ENCODE data around the gene KSR2.
A peak's percentile ranks its signal among the peaks of the same experiment; 100 is the strongest.

The KSR2 gene

DNA sequence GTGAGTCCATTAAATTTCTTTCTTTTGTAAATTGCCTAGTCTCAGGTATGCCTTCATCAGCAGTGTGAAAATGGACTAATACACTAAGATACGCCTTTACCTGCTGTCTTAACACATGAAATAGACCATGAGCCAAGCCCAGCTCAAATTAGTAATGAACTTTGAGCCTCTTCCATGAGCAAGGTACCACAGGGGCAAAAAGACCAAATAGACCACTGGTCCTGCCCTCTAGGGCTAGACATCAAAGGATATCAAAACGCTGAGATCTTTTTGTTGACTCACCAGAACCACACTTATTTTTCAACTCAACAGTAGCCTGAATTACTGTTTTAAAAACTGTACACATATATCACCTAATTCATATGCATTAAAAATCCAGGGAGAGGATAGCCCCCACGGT, 469.9 kb downstream of the KSR2 start:
- Histone ChIP-seq H3K27me3 (ENCODE audit: control insufficient read depth, insufficient read depth, low read length) (no peaks in the 10 kb centered on the region), H3K9ac (ENCODE audit: low read depth, low read length) (no peak overlapping the region), H3K9me3 (replicated peaks; ENCODE audit: low read length) (no peaks in the 10 kb centered on the region), H3K4me2 (ENCODE audit: low read length) (no peak overlapping the region), H3K36me3 (ENCODE audit: insufficient read depth, low read length) (no peaks in the 10 kb centered on the region), H3K4me3 (ENCODE audit: low read length) (no peak overlapping the region), H3K4me1 (ENCODE audit: control insufficient read depth, insufficient read depth, low read length) (no peaks in the 10 kb centered on the region)

DNA sequence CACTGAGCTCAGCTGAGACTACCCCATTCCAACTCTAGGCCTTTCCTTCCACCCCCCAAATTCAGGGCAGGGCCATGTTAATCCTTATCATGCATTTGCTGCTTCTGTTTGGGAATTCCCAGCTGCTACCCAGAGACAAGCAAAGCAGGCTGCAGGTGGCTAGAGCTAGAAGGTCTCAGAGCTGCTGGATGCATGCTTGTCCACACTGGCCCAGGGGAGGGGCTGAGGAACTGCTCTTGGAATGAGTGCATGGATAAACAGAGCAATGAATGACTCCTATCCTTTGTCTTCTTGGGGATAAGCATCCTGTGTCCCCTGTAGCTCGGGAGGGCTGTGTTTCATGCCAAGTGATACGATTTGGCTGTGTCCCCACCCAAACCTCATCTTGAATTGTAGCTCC, 470.5 kb downstream of the KSR2 start:
- H3K4me3 ChIP-seq (ENCODE audit: low read length): no peak overlapping the region
- no peak overlapping the region for H3K9ac ChIP-seq (ENCODE audit: low read depth, low read length)
- H3K4me1 ChIP-seq (ENCODE audit: control insufficient read depth, insufficient read depth, low read length): no peaks in the 10 kb centered on the region
- H3K36me3 ChIP-seq (ENCODE audit: insufficient read depth, low read length): no peaks in the 10 kb centered on the region
- no peaks in the 10 kb centered on the region for H3K9me3 ChIP-seq (replicated peaks; ENCODE audit: low read length)
- H3K27me3 ChIP-seq (ENCODE audit: control insufficient read depth, insufficient read depth, low read length): no peaks in the 10 kb centered on the region
- H3K4me2 ChIP-seq (ENCODE audit: low read length): no peak overlapping the region

DNA sequence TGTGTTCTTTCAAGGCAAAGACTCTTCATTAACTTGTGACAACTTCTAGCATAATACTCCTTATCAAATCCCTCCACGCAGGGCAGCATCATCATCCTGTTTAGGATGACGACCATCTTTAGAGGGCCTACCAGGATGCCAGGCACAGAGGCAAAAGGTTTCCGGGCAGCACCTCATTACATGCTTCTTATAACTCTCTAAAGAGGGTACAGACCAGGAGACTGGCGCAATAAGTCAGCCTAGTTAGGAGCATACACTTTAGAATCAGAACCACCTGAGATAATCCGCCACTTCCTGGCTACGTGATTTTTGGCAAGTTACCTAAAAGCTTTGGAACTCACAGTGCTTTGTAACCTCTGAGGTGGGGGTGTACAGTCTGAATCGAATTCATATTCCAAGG, 471.4 kb downstream of the KSR2 start:
- no peak overlapping the region for H3K4me2 ChIP-seq (ENCODE audit: low read length)
- no peak overlapping the region for H3K4me3 ChIP-seq (ENCODE audit: low read length)
- no peaks in the 10 kb centered on the region for H3K36me3 ChIP-seq (ENCODE audit: insufficient read depth, low read length)
- H3K9me3 ChIP-seq (replicated peaks; ENCODE audit: low read length): no peaks in the 10 kb centered on the region
- H3K27me3 ChIP-seq (ENCODE audit: control insufficient read depth, insufficient read depth, low read length): no peaks in the 10 kb centered on the region
- no peak overlapping the region for H3K9ac ChIP-seq (ENCODE audit: low read depth, low read length)
- H3K4me1 ChIP-seq (ENCODE audit: control insufficient read depth, insufficient read depth, low read length): no peaks in the 10 kb centered on the region

DNA sequence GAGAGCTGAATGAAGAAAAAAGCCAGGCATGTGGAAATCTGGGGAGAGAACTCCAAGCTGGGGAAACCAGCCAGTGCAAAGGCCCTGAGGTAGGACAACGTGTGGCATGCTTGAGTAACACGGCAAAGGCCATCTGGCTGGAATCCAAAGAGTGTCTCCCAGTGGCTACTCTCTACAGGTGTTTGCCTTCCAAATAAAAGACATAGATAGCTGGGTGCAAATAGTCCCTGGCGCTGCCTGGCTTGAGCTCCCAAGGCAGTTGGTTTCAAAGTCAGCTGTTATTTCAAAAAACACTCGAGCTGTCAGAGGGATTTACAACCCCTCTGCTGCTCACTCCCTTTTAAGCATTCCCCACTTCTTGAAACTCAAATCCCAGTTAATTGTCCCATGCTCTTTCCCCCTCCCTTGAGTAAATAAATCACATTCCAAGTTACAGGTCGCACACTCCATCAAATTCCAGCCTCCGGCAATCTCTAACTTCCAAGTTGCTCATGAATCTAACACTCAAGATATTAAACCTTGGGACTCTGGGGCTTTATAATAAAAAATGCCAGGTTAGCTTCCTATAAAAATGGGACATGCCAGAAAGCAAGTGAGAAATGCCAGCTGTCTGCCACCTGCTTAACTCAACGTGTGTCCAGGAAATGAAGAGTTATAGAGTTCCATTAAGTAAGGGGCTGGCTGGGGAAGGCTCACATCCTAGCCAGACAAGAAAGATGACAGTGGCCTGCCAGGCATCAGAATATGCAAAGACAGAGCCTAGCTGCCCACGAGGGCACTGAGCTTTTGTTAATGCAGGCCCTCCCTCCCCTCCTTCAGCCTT, 473.7 kb downstream of the KSR2 start:
- no peaks in the 10 kb centered on the region for H3K9me3 ChIP-seq (replicated peaks; ENCODE audit: low read length)
- H3K9ac ChIP-seq (ENCODE audit: low read depth, low read length): no peak overlapping the region
- H3K4me3 ChIP-seq (ENCODE audit: low read length): no peak overlapping the region
- H3K4me2 ChIP-seq (ENCODE audit: low read length): no peak overlapping the region
- no peaks in the 10 kb centered on the region for H3K4me1 ChIP-seq (ENCODE audit: control insufficient read depth, insufficient read depth, low read length)
- H3K27me3 ChIP-seq (ENCODE audit: control insufficient read depth, insufficient read depth, low read length): no peaks in the 10 kb centered on the region
- H3K36me3 ChIP-seq (ENCODE audit: insufficient read depth, low read length): no peaks in the 10 kb centered on the region

DNA sequence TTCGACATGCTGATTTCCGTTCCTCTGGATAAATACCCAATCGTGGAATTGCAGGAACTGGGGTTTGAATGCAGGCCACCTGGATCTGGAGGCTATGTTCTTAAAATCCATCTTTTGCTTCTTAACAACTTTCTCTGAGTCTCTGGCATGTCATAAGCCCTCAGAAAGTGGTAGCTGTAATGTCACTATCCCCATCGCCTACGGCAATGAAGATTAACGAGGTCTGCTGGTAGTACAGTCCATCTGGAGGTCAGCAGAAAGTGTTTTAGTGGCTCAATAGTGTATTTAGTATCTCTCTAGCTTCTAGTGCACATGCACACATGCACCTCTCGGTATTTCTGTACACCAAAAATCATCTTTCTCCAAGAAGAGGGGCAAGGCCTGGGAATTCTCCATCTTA, 477.1 kb downstream of the KSR2 start:
- Histone ChIP-seq H3K9ac (ENCODE audit: low read depth, low read length) (no peak overlapping the region), H3K4me3 (ENCODE audit: low read length) (no peak overlapping the region), H3K27me3 (ENCODE audit: control insufficient read depth, insufficient read depth, low read length) (no peaks in the 10 kb centered on the region), H3K4me1 (ENCODE audit: control insufficient read depth, insufficient read depth, low read length) (peaks cover 10% of the 10 kb centered on the region), H3K36me3 (ENCODE audit: insufficient read depth, low read length) (no peaks in the 10 kb centered on the region), H3K9me3 (replicated peaks; ENCODE audit: low read length) (no peaks in the 10 kb centered on the region), H3K4me2 (ENCODE audit: low read length) (no peak overlapping the region)

DNA sequence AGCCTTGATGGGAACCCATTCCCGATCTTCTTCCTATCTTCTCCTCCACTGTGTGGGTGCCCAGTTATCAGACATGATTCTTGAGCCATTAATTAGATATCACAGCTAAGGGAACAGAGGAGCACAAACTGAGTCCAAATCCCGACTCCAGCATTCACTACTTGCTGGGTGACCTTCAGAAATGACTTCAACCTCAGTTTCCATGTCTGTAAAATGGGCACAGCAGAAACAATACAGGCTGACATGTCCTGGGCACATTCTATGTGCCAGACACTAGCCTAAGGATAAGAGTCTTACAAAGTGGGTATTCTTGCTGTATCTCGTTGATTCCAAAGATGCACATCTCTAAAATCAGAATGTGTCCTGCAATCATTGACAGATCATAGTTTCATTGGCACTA, 478.7 kb downstream of the KSR2 start:
- H3K9ac ChIP-seq (ENCODE audit: low read depth, low read length): no peak overlapping the region
- no peaks in the 10 kb centered on the region for H3K36me3 ChIP-seq (ENCODE audit: insufficient read depth, low read length)
- H3K4me1 ChIP-seq (ENCODE audit: control insufficient read depth, insufficient read depth, low read length): peaks cover 16% of the 10 kb centered on the region
- H3K4me3 ChIP-seq (ENCODE audit: low read length): no peak overlapping the region
- no peak overlapping the region for H3K4me2 ChIP-seq (ENCODE audit: low read length)
- H3K27me3 ChIP-seq (ENCODE audit: control insufficient read depth, insufficient read depth, low read length): no peaks in the 10 kb centered on the region
- H3K9me3 ChIP-seq (replicated peaks; ENCODE audit: low read length): no peaks in the 10 kb centered on the region

DNA sequence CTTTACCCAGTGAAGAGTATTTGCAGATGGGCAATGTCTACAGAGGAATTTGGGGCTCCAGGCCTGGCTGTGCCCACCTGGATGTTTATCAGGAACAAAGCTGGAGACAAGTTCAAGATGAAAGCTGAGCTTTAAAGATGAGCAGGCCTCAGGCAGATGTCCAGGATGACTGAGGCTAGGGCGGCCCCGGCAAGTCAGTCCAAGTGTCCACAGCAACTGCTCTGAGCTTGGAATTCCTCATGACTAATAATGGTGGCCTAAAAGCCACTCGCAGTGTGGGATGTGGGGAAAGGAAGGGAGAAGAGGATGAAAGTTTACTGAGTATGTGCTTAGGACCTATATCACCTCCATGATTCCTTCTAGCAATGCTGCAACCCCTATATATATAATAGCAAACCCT, 479.1 kb downstream of the KSR2 start:
- Histone ChIP-seq H3K4me3 (ENCODE audit: low read length) (no peak overlapping the region), H3K4me1 (ENCODE audit: control insufficient read depth, insufficient read depth, low read length) (peaks cover 16% of the 10 kb centered on the region), H3K9me3 (replicated peaks; ENCODE audit: low read length) (no peaks in the 10 kb centered on the region), H3K9ac (ENCODE audit: low read depth, low read length) (no peak overlapping the region), H3K27me3 (ENCODE audit: control insufficient read depth, insufficient read depth, low read length) (no peaks in the 10 kb centered on the region), H3K4me2 (ENCODE audit: low read length) (no peak overlapping the region), H3K36me3 (ENCODE audit: insufficient read depth, low read length) (no peaks in the 10 kb centered on the region)

DNA sequence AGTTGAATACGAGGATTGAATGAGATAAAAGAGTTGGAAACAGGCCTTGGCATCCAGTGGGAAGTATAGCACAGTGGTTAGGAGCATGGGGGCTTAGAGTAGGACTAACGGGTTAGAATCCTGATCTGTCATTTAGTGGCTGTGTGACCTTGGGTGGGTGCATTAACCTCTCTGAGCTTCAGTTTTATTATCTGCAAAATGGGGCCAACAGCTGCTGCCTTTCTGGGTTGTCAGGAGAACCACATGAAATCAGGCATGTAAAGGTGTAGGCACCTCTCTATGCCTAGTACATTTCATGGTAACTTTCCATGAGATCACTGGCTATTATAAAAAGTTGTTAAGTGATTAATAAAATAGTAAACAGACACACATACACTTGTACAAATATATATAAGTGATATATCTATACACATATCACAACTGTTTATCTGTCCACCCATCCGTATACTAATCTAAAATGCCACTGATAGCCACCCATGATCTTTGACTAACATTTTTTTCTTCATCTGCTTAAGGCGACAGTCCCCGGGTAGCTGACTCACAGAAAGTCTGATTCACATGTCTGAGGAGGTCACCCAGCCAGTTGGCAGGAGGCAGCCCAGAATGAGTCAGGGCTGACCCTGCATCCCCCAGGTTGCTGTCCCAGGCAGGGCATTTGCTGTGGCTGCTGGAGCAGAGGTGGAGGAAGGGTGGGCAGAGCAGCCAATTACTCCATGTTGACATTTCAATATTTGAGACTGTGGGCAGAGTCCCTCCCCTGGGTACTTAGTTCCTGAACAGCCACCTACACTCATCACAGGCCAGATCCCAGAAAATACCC, 481.7 kb downstream of the KSR2 start:
- Histone ChIP-seq H3K4me2 (ENCODE audit: low read length) (no peak overlapping the region), H3K27me3 (ENCODE audit: control insufficient read depth, insufficient read depth, low read length) (no peaks in the 10 kb centered on the region), H3K9me3 (replicated peaks; ENCODE audit: low read length) (no peaks in the 10 kb centered on the region), H3K4me1 (ENCODE audit: control insufficient read depth, insufficient read depth, low read length) (peaks cover 16% of the 10 kb centered on the region), H3K9ac (ENCODE audit: low read depth, low read length) (no peak overlapping the region), H3K4me3 (ENCODE audit: low read length) (peak overlapping the region; percentile 32), H3K36me3 (ENCODE audit: insufficient read depth, low read length) (no peaks in the 10 kb centered on the region)

DNA sequence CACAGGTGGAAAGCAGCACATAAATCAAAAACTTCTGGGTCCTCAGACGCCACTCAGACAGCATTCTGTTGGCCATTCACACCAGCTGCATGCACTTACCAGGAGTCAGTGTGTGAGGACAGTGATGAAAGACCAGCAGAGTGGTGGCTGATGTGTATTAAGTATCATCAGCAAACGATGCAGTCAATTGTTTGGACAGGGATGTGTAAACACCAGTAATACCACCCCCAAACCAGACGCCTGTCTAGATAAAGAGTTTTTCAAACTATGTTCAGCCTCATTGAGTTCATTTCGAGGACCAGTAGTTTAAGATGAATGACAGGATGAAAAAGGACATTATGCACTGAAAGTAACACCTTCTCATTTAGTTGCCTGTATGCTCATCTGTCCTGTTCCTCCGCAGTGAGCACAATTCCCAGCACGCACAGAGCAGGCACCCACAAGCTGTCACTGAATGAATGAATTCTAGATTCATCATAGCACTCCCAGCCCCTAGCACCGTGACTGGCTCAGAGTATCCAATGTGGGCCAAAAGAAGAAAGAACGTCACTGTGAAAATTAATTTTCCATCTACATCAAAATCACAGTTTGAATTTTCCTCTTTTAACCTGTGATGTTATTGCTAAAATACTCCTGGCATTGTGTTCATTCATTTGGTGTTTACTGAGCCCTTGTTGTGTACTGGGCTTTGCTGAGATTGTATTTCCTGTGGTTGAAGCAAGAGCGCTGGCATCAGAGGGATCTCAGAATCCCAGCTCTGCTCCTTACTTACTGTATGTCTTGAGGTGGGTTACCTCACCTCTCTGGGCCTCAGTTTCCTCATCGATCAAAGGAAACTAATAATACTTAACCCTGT, 482.6 kb downstream of the KSR2 start:
- no peak overlapping the region for H3K9ac ChIP-seq (ENCODE audit: low read depth, low read length)
- H3K4me2 ChIP-seq (ENCODE audit: low read length): no peak overlapping the region
- peaks cover 16% of the 10 kb centered on the region for H3K4me1 ChIP-seq (ENCODE audit: control insufficient read depth, insufficient read depth, low read length)
- no peaks in the 10 kb centered on the region for H3K9me3 ChIP-seq (replicated peaks; ENCODE audit: low read length)
- H3K4me3 ChIP-seq (ENCODE audit: low read length): no peak overlapping the region
- H3K27me3 ChIP-seq (ENCODE audit: control insufficient read depth, insufficient read depth, low read length): no peaks in the 10 kb centered on the region
- H3K36me3 ChIP-seq (ENCODE audit: insufficient read depth, low read length): no peaks in the 10 kb centered on the region

DNA sequence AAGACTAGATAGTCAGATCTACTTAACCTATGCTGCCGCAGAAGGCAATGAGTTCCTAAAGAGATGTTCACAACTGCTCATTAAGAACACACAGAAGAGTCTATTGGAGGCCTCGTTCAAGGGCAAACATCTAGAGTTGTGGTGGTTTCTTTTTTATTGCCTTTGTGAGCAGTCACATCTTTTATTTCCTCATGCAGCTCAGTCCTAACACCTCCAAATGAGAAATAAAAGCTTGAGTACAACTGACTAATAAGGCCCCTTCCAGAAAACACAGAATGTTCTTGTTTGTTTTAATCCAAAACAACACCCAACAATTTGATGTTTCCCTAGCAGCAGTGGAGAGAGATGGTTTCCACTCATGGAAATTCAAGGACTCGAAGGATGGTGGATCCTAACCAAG, 483.9 kb downstream of the KSR2 start:
- Histone ChIP-seq H3K4me3 (ENCODE audit: low read length) (no peak overlapping the region), H3K27me3 (ENCODE audit: control insufficient read depth, insufficient read depth, low read length) (no peaks in the 10 kb centered on the region), H3K4me1 (ENCODE audit: control insufficient read depth, insufficient read depth, low read length) (peaks cover 16% of the 10 kb centered on the region), H3K36me3 (ENCODE audit: insufficient read depth, low read length) (no peaks in the 10 kb centered on the region), H3K9ac (ENCODE audit: low read depth, low read length) (no peak overlapping the region), H3K9me3 (replicated peaks; ENCODE audit: low read length) (no peaks in the 10 kb centered on the region), H3K4me2 (ENCODE audit: low read length) (no peak overlapping the region)

DNA sequence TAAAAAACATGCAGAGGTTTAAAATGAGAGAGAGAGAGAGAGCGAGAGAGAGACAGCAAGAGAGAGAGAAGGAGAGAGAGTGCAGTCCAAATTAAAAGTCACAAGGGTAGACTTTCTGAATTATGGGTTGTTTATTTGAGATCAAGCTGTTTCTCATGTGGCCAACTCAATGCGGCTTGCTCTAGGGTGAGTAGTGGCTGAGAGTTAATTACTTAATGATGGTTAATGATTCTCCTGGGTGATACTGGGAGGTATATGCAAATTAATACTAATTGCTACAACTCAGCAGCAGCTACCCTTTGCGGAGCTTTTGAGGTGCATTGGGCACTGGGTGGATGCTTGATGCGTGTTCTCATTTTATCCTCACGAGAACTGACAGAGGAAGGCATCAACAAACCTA, 485.3 kb downstream of the KSR2 start:
- H3K9me3 ChIP-seq (replicated peaks; ENCODE audit: low read length): no peaks in the 10 kb centered on the region
- H3K9ac ChIP-seq (ENCODE audit: low read depth, low read length): no peak overlapping the region
- no peaks in the 10 kb centered on the region for H3K27me3 ChIP-seq (ENCODE audit: control insufficient read depth, insufficient read depth, low read length)
- no peak overlapping the region for H3K4me2 ChIP-seq (ENCODE audit: low read length)
- H3K36me3 ChIP-seq (ENCODE audit: insufficient read depth, low read length): no peaks in the 10 kb centered on the region
- H3K4me1 ChIP-seq (ENCODE audit: control insufficient read depth, insufficient read depth, low read length): peaks cover 16% of the 10 kb centered on the region
- no peak overlapping the region for H3K4me3 ChIP-seq (ENCODE audit: low read length)
